OCI-LY3 (cell line): ENCODE measurements around the gene FMNL2.

ENCODE experiments used
- H2AFZ ChIP-seq: fragments of 200-600, 300-600 bp; shearing (Covaris generic); 2 replicates; pipeline ENCODE4 v1.6.0; 2014; ENCODE audit warnings: antibody characterized with exemption, low read depth, low read length
- H3K27ac ChIP-seq: fragments of 200-600, 300-600 bp; sonication (generic); 2 replicates; pipeline ENCODE4 v1.5.1; 2014; ENCODE audit warnings: mild to moderate bottlenecking, low read length, moderate library complexity, mixed read lengths
- H3K27me3 ChIP-seq: fragments of 200-600, 300-600 bp; sonication (generic); 2 replicates; pipeline ENCODE4 v1.6.1; 2014; ENCODE audit warnings: low read depth, low read length, mixed read lengths
- H3K36me3 ChIP-seq: fragments of 200-600, 300-600 bp; sonication (generic); replicated peaks from 2 replicates; pipeline ENCODE3; 2014; ENCODE audit warnings: low read depth, low read length, mixed read lengths
- H3K4me1 ChIP-seq: fragments of 300-600, 200-600 bp; sonication (generic); 2 replicates; pipeline ENCODE4 v1.6.1; 2014; ENCODE audit warnings: low read length, mixed read lengths
- H3K4me2 ChIP-seq: fragments of 200-600, 300-600 bp; sonication (generic); 2 replicates; pipeline ENCODE4 v1.6.1; 2014; ENCODE audit warnings: low read length, mixed read lengths
- H3K4me3 ChIP-seq: fragments of 300-600, 200-600 bp; sonication (generic); 2 replicates; pipeline ENCODE4 v1.5.1; 2014; ENCODE audit warnings: antibody characterized with exemption, mild to moderate bottlenecking, low read length, moderate library complexity
- H3K79me2 ChIP-seq: fragments of 300-600, 200-600 bp; shearing (Covaris generic); 2 replicates; pipeline ENCODE4 v1.6.1; 2014; ENCODE audit warnings: mild to moderate bottlenecking, low read length, mixed read lengths
- H3K9ac ChIP-seq: fragments of 300-600, 200-600 bp; shearing (Covaris generic); 2 replicates; pipeline ENCODE4 v1.6.0; 2014; ENCODE audit warnings: mild to moderate bottlenecking, low read length, moderate library complexity
- H3K9me3 ChIP-seq: fragments of 200-600, 300-600 bp; shearing (Covaris generic); 2 replicates; pipeline ENCODE4 v1.6.1; 2014; ENCODE audit warnings: low read length, mixed read lengths; ENCODE audit not compliant: insufficient read depth
- H4K20me1 ChIP-seq: fragments of 200-600, 300-600 bp; sonication (generic); 2 replicates; pipeline ENCODE4 v1.6.1; 2016; ENCODE audit warnings: low read length, mixed read lengths; ENCODE audit not compliant: insufficient read depth
- EZH2phosphoT487 ChIP-seq: fragments of 200-600 bp; shearing (Covaris generic); IDR thresholded peaks from 2 replicates; pipeline ENCODE4 v1.6.1; 2018; ENCODE audit warnings: antibody characterized with exemption, mixed run types, low read depth
- TF ChIP-seq, protein P1 (sequence below): fragments of 200-600, 300-600 bp; sonication (generic); IDR thresholded peaks from 2 replicates; pipeline ENCODE4 v1.5.1; 2014; ENCODE audit warnings: antibody characterized with exemption, low read length, low read depth

The FMNL2 gene

DNA sequence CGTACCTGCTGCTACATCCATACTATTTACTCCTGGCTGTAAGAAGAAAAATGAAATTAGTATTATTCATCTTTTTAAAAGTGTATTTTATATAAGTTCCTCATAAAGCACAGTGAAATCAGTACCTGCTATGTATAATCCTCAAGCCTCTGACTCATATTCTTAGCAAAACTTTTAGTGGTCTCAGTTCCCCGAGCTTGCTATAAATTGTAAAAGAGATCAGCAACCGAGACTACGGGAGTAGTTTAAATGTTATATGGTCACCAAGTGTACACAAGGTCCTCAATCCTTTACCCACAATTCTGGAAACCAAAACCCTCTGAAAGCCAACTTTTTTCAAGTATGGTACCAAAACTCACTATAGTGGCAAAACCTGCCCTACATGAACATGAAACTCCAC, 358.1 kb downstream of the FMNL2 start:
- H3K36me3 ChIP-seq, result peaks cover 17% of the 10 kb centered on the region
- H3K4me1 ChIP-seq, result peaks cover 37% of the 10 kb centered on the region
- H3K4me2 ChIP-seq, result peak overlapping the region; percentile 95
- peaks cover 14% of the 10 kb centered on the region; the same call in 1 of the 2 replicates for H4K20me1 ChIP-seq
- H3K4me3 ChIP-seq, result peak overlapping the region; percentile 72
- H3K9ac ChIP-seq, result peak overlapping the region; percentile 59
- peak overlapping the region; percentile 95 for H3K27ac ChIP-seq
- TF ChIP-seq, protein P1, sequence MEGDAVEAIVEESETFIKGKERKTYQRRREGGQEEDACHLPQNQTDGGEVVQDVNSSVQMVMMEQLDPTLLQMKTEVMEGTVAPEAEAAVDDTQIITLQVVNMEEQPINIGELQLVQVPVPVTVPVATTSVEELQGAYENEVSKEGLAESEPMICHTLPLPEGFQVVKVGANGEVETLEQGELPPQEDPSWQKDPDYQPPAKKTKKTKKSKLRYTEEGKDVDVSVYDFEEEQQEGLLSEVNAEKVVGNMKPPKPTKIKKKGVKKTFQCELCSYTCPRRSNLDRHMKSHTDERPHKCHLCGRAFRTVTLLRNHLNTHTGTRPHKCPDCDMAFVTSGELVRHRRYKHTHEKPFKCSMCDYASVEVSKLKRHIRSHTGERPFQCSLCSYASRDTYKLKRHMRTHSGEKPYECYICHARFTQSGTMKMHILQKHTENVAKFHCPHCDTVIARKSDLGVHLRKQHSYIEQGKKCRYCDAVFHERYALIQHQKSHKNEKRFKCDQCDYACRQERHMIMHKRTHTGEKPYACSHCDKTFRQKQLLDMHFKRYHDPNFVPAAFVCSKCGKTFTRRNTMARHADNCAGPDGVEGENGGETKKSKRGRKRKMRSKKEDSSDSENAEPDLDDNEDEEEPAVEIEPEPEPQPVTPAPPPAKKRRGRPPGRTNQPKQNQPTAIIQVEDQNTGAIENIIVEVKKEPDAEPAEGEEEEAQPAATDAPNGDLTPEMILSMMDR, result no peak
- no peak for TF ChIP-seq EZH2phosphoT487
- H2AFZ ChIP-seq, result no peak overlapping the region
- no peaks in the 10 kb centered on the region for H3K27me3 ChIP-seq
- peaks cover 85% of the 10 kb centered on the region for H3K79me2 ChIP-seq
- H3K9me3 ChIP-seq, result no peaks in the 10 kb centered on the region

DNA sequence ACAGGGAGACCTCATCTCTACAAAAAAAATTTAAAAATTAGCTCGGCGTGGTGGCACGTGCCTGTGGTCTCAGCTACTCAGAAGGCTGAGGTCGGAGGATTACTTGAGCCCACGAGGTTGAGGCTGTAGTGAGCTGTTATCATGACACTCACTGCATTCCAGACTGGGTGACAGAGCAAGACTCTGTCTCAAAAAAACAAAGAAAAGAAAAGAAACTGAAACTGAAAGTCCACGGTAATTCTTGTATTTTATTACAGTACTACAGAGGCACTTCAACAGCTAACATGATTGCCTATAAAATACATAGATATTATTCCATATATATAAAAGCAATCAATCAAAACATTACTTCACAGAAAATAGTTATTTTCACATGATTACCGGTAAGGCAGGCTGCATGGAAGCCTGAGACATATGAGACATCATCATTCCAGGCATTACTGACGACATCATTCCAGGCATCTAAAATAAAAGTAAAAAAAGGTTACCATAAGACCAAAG, 359.2 kb downstream of the FMNL2 start:
- Histone ChIP-seq H4K20me1 (peaks cover 18% of the 10 kb centered on the region), H3K9me3 (no peaks in the 10 kb centered on the region), H3K9ac (peak overlapping the region; percentile 59), H3K4me1 (peaks cover 37% of the 10 kb centered on the region), H3K27me3 (no peaks in the 10 kb centered on the region), H2AFZ (no peak overlapping the region), H3K79me2 (peaks cover 86% of the 10 kb centered on the region), H3K4me2 (peak overlapping the region; percentile 95), H3K27ac (peak overlapping the region; percentile 95), H3K36me3 (peaks cover 10% of the 10 kb centered on the region), H3K4me3 (peak overlapping the region; percentile 72)
- TF ChIP-seq, protein P1, result no peak
- no peak for TF ChIP-seq EZH2phosphoT487

DNA sequence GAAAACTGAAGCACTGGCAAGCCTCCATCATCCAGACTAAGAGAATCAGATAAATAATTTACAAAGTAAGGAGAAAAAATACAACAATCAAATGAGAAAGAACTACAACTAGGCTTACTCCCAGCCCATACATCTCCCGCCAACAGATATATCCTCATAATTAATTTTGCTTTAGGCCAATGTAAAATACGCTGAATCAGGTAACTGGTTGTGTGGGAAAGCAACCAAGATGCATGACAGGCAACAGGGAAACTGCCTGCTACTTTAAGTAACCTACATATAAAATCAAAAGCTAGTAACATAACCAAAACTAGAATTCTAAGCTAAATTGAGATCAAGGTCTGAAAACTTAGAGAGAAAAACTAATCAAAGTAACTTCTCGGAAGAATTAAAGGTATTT, 360.8 kb downstream of the FMNL2 start:
- no peak for TF ChIP-seq EZH2phosphoT487
- TF ChIP-seq, protein P1, result no peak
- peaks cover 29% of the 10 kb centered on the region for H4K20me1 ChIP-seq
- H3K4me1 ChIP-seq, result peaks cover 37% of the 10 kb centered on the region
- no peak overlapping the region for H3K4me2 ChIP-seq
- no peak overlapping the region for H2AFZ ChIP-seq
- H3K27ac ChIP-seq, result no peak overlapping the region
- peaks cover 96% of the 10 kb centered on the region for H3K79me2 ChIP-seq
- peaks cover 9% of the 10 kb centered on the region for H3K36me3 ChIP-seq
- H3K9ac ChIP-seq, result no peak overlapping the region
- no peak overlapping the region for H3K4me3 ChIP-seq
- no peaks in the 10 kb centered on the region for H3K9me3 ChIP-seq
- H3K27me3 ChIP-seq, result no peaks in the 10 kb centered on the region

DNA sequence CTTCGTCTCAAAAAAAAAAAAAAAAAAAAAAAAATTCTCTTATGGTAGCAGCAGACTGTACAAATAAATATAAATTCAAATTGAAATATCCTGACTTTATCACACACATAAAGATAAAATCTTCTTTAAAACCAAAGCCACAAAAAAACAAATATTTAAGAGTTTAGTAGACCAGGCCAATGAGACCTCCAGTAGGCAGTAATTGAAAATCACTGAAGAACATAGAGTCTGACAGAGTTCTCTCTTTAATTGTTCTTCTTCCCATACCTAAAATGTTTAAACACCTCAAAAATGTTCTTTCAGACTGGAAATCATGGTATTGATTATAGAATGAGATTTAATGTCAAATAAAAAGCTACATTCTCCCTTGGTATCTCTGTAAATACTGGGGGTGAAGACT, 361.5 kb downstream of the FMNL2 start:
- peaks cover 97% of the 10 kb centered on the region for H3K79me2 ChIP-seq
- H3K4me1 ChIP-seq, result peaks cover 37% of the 10 kb centered on the region
- H3K36me3 ChIP-seq, result peaks cover 15% of the 10 kb centered on the region
- H3K27ac ChIP-seq, result no peak overlapping the region
- H4K20me1 ChIP-seq, result peaks cover 35% of the 10 kb centered on the region
- H3K9me3 ChIP-seq, result no peaks in the 10 kb centered on the region
- no peaks in the 10 kb centered on the region for H3K27me3 ChIP-seq
- H3K4me2 ChIP-seq, result no peak overlapping the region
- no peak overlapping the region for H3K4me3 ChIP-seq
- H2AFZ ChIP-seq, result no peak overlapping the region
- TF ChIP-seq EZH2phosphoT487, result no peak
- TF ChIP-seq, protein P1, result no peak
- H3K9ac ChIP-seq, result no peak overlapping the region
